IMR-90 (cell line): ENCODE results near the gene MPPED2. TPM values are rescaled to one million over a fixed set of nuclear protein-coding genes. Genes with fewer than 3 reads are reported as not detected.

Experiments used
- ATAC-seq: fragments of 200-7000 bp; cut with Tn5 transposase; 2 replicates; pipeline ENCODE4 v1.9.1; 2020; ENCODE audit warnings: low read depth, mild to moderate bottlenecking, moderate library complexity
- BruUV-seq: library from RNA; stranded (reverse); fragments of 400-500 nt; replicated peaks from 2 replicates; lab custom pipeline; 2021; lab: Mats Ljungman, UMichigan
- CTCF ChIA-PET: fragments of 300-600 bp; formaldehyde crosslinking; extraction: SDS; loops from one replicate; lab custom pipeline; 2021; ENCODE audit warnings: antibody characterized with exemption; lab: Yijun Ruan, JAX
- POLR2A ChIA-PET: fragments of 300-600 bp; sonication (Branson Sonifier 250); formaldehyde crosslinking; loops from one replicate; lab custom pipeline; 2022; ENCODE audit warnings: antibody characterized with exemption; ENCODE audit not compliant: unreplicated experiment; lab: Charles Lee
- DNase-seq: peaks from one replicate; pipeline ENCODE4 v3.0.0; 2013
- H2AFZ ChIP-seq: replicated peaks from 2 replicates; pipeline ENCODE3; 2013; ENCODE audit warnings: low read length, mild to moderate bottlenecking; ENCODE audit not compliant: poor library complexity
- H2AK5ac ChIP-seq: 2 replicates; pipeline ENCODE4 v1.6.1; 2013; ENCODE audit warnings: low read depth, low read length, inconsistent platforms
- H2AK9ac ChIP-seq: replicated peaks from 2 replicates; pipeline ENCODE3; 2013; ENCODE audit warnings: mild to moderate bottlenecking, low read depth, low read length, moderate library complexity; ENCODE audit not compliant: poor library complexity
- H2BK120ac ChIP-seq: 2 replicates; pipeline ENCODE4 v1.6.1; 2013; ENCODE audit warnings: low read depth, low read length, inconsistent platforms
- H2BK15ac ChIP-seq: 3 replicates; pipeline ENCODE4 v1.6.1; 2013; ENCODE audit warnings: low read depth, low read length, inconsistent platforms
- H2BK20ac ChIP-seq: 2 replicates; pipeline ENCODE4 v1.6.1; 2013; ENCODE audit warnings: low read depth, mild to moderate bottlenecking, inconsistent platforms, low read length, moderate library complexity
- H2BK5ac ChIP-seq: 2 replicates; pipeline ENCODE4 v1.6.1; 2013; ENCODE audit warnings: mild to moderate bottlenecking, low read depth, low read length, inconsistent platforms; ENCODE audit not compliant: poor library complexity, severe bottlenecking
- H3K14ac ChIP-seq: replicated peaks from 2 replicates; pipeline ENCODE4 v1.6.1; 2013; ENCODE audit warnings: low read depth, low read length, inconsistent platforms
- H3K18ac ChIP-seq: 2 replicates; pipeline ENCODE4 v1.6.1; 2013; ENCODE audit warnings: low read depth, low read length, control low read depth
- H3K23ac ChIP-seq: 2 replicates; pipeline ENCODE4 v1.6.1; 2013; ENCODE audit warnings: low read depth, low read length, inconsistent platforms
- H3K27ac ChIP-seq: 2 replicates; pipeline ENCODE4 v1.5.1; 2013; ENCODE audit warnings: mild to moderate bottlenecking, control low read depth, low read length; ENCODE audit not compliant: insufficient read depth
- H3K27me3 ChIP-seq: 2 replicates; pipeline ENCODE4 v1.6.1; 2013; ENCODE audit warnings: low read length; ENCODE audit not compliant: control insufficient read depth, insufficient read depth
- H3K36me3 ChIP-seq: 2 replicates; pipeline ENCODE4 v1.6.1; 2013; ENCODE audit warnings: low read length, mixed read lengths; ENCODE audit not compliant: control insufficient read depth, insufficient read depth
- H3K4ac ChIP-seq: 2 replicates; pipeline ENCODE4 v1.6.1; 2013; ENCODE audit warnings: low read depth, low read length, inconsistent platforms
- H3K4me1 ChIP-seq: 2 replicates; pipeline ENCODE4 v1.6.1; 2013; ENCODE audit warnings: low read length, mixed read lengths; ENCODE audit not compliant: control insufficient read depth, insufficient read depth
- H3K4me2 ChIP-seq: 2 replicates; pipeline ENCODE4 v1.6.1; 2013; ENCODE audit warnings: low read depth, mild to moderate bottlenecking, control low read depth, low read length, moderate library complexity
- H3K4me3 ChIP-seq: 2 replicates; pipeline ENCODE4 v1.5.1; 2013; ENCODE audit warnings: low read depth, mild to moderate bottlenecking, control low read depth, low read length, moderate library complexity; ENCODE audit not compliant: insufficient read depth
- H3K56ac ChIP-seq: 2 replicates; pipeline ENCODE4 v1.6.1; 2013; ENCODE audit warnings: low read length, inconsistent platforms; ENCODE audit not compliant: insufficient read depth; ENCODE audit errors: extremely low read depth
- H3K79me1 ChIP-seq, 2 experiments: 2 replicates each; pipeline ENCODE4 v1.6.1; 2013; ENCODE audit warnings: low read length in 2 of 2, inconsistent platforms in 1 of 2, low read depth in 1 of 2
- H3K9ac ChIP-seq: 2 replicates; pipeline ENCODE4 v1.6.1; 2013; ENCODE audit warnings: low read depth, low read length, control low read depth
- H3K9me1 ChIP-seq: 2 replicates; pipeline ENCODE4 v1.6.1; 2013; ENCODE audit warnings: low read length, inconsistent platforms; ENCODE audit not compliant: insufficient read depth
- H3K9me3 ChIP-seq: 2 replicates; pipeline ENCODE4 v1.6.1; 2013; ENCODE audit warnings: low read length; ENCODE audit not compliant: control insufficient read depth, insufficient read depth
- H4K20me1 ChIP-seq: 2 replicates; pipeline ENCODE4 v1.6.1; 2013; ENCODE audit warnings: low read length, inconsistent platforms; ENCODE audit not compliant: insufficient read depth
- H4K5ac ChIP-seq: 2 replicates; pipeline ENCODE4 v1.6.1; 2013; ENCODE audit warnings: mild to moderate bottlenecking, low read depth, low read length, control low read depth
- H4K8ac ChIP-seq, 2 experiments: 2 replicates each; pipeline ENCODE4 v1.6.1; 2013; ENCODE audit warnings: low read depth in 2 of 2, low read length in 2 of 2, control low read depth in 1 of 2, inconsistent platforms in 1 of 2
- H4K91ac ChIP-seq: 2 replicates; pipeline ENCODE4 v1.6.1; 2013; ENCODE audit warnings: low read depth, low read length, inconsistent platforms; ENCODE audit not compliant: insufficient read depth
- BHLHE40 ChIP-seq: fragments of 150-350 bp; IDR thresholded peaks from 2 replicates; pipeline ENCODE4 v1.6.1; 2016; ENCODE audit warnings: mild to moderate bottlenecking, low read depth, low read length
- CEBPB ChIP-seq: IDR thresholded peaks from 2 replicates; pipeline ENCODE4 v1.6.1; 2012; ENCODE audit warnings: low read depth, low read length, improper control_type of control experiment
- CHD1 ChIP-seq: IDR thresholded peaks from 2 replicates; pipeline ENCODE4 v1.6.1; 2012; ENCODE audit warnings: low read depth, low read length, improper control_type of control experiment
- CTCF ChIP-seq: conservative IDR thresholded peaks from 2 replicates; pipeline ENCODE4 v1.5.1; 2012; ENCODE audit warnings: mild to moderate bottlenecking, low read depth, low read length, improper control_type of control experiment
- ELK1 ChIP-seq: fragments of 150-350 bp; IDR thresholded peaks from 2 replicates; pipeline ENCODE4 v1.6.1; 2016; ENCODE audit warnings: low read depth, mild to moderate bottlenecking, low read length, moderate library complexity, borderline replicate concordance
- FOS ChIP-seq: fragments of 150-350 bp; IDR thresholded peaks from 2 replicates; pipeline ENCODE4 v1.6.1; 2016; ENCODE audit warnings: low read depth, low read length
- MAFK ChIP-seq: IDR thresholded peaks from 2 replicates; pipeline ENCODE4 v1.6.1; 2012; ENCODE audit warnings: low read depth, low read length, improper control_type of control experiment
- MAZ ChIP-seq: IDR thresholded peaks from 2 replicates; pipeline ENCODE4 v1.6.1; 2012; ENCODE audit warnings: low read depth, mild to moderate bottlenecking, low read length, improper control_type of control experiment, moderate library complexity, borderline replicate concordance
- MXI1 ChIP-seq: IDR thresholded peaks from 2 replicates; pipeline ENCODE4 v1.6.1; 2012; ENCODE audit warnings: low read depth, mild to moderate bottlenecking, low read length, moderate library complexity, borderline replicate concordance
- NFE2L2 ChIP-seq: fragments of 150-350 bp; IDR thresholded peaks from 2 replicates; pipeline ENCODE4 v1.6.1; 2016; ENCODE audit warnings: low read depth, mild to moderate bottlenecking, low read length
- POLR2A ChIP-seq: IDR thresholded peaks from 2 replicates; pipeline ENCODE4 v1.6.1; 2012; ENCODE audit warnings: mild to moderate bottlenecking, low read depth, low read length
- RAD21 ChIP-seq: IDR thresholded peaks from 2 replicates; pipeline ENCODE4 v1.6.1; 2012; ENCODE audit warnings: low read length, improper control_type of control experiment
- RCOR1 ChIP-seq: IDR thresholded peaks from 2 replicates; pipeline ENCODE4 v1.6.1; 2012; ENCODE audit warnings: mild to moderate bottlenecking, low read length, improper control_type of control experiment; ENCODE audit not compliant: insufficient replicate concordance
- RFX5 ChIP-seq: IDR thresholded peaks from 2 replicates; pipeline ENCODE4 v1.8.0; 2012; ENCODE audit warnings: low read depth, mild to moderate bottlenecking, low read length, moderate library complexity
- SMC3 ChIP-seq: fragments of 150-350 bp; IDR thresholded peaks from 2 replicates; pipeline ENCODE4 v1.6.1; 2016; ENCODE audit warnings: low read depth, mild to moderate bottlenecking, antibody characterized with exemption, low read length, moderate library complexity
- WGBS, 2 experiments: methylation state at CpG; one replicate each; pipeline versions ENCODE4 v1.1.5 to v1.1.7; 2013; ENCODE audit warnings: missing lambda C conversion rate in 2 of 2; ENCODE audit not compliant: insufficient read length in 1 of 2; ENCODE audit errors: extremely low coverage in 2 of 2; 5-methylcytosine and 5-hydroxymethylcytosine counted together
- dilution Hi-C: fragments of 300-500 bp; cut with HindIII; formaldehyde crosslinking; loops from one replicate; pipeline ENCODE4 v1.14.3; 2018; ENCODE audit warnings: low sequenced_read_pairs; ENCODE audit not compliant: unreplicated experiment
- in situ Hi-C: fragments of 300-500 bp; cut with MboI; formaldehyde crosslinking; loops from 3 replicates; pipeline ENCODE4 v1.14.3; 2019; ENCODE audit warnings: low sequenced_read_pairs, inconsistent platforms, mixed read lengths
- intact Hi-C: fragments of 100-400 bp; cut with micrococcal nuclease; formaldehyde crosslinking; loops from 2 replicates; pipeline ENCODE4 v1.10.0; 2022
- polyA plus RNA-seq, 3 experiments: library from polyadenylated mRNA; depleted of rRNA; stranded (reverse); fragments of >200 nt; gene quantifications; 2 replicates each; pipeline ENCODE4 v1.2.3, GENCODE V29; 2012; ENCODE audit warnings: low replicate concordance in 1 of 3
- total RNA-seq: library from RNA; depleted of rRNA; stranded (reverse); fragments of >200 nt; gene quantifications from 2 replicates; pipeline ENCODE4 v1.2.3, GENCODE V29; 2012
- TF ChIP-seq, protein P1 (sequence below): fragments of 150-350 bp; IDR thresholded peaks from 2 replicates; pipeline ENCODE4 v1.6.1; 2017; ENCODE audit warnings: mild to moderate bottlenecking, antibody characterized with exemption, low read length, low read depth

The MPPED2 gene
- total and polyA plus RNA-seq, 2 of the 4 experiments (the other 2 are of a cell fraction) = 0.10 TPM; not detected in 1

DNA sequence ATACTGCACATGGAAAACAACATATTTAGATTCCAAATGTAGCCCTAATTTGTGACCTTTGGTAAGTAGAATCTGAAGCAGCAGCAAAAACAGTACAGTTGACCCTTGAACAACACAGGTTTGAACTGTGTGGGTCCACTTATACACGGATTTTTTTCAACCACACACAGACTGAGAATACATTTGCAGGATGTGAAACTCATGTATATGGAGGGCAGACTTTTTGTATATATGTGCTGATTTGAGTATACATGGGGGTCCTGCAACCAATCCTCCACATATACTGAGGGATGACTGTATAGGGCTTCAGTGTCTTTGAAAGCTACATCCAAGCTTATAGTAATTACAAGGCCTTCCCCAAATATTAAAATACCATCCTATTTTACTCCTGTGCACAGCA lies 120.5 kb downstream of the MPPED2 start:
- Histone ChIP-seq H3K27me3 (no peaks in the 10 kb centered on the region), H3K9me1 (no peaks in the 10 kb centered on the region), H4K91ac (no peak overlapping the region), H4K5ac (no peak overlapping the region), H3K36me3 (no peaks in the 10 kb centered on the region), H3K18ac (no peak overlapping the region), H3K9ac (no peak overlapping the region), H3K56ac (no peak overlapping the region), H2AFZ (no peak overlapping the region), H2AK9ac (no peak overlapping the region), H3K79me1 (no peaks in the 10 kb centered on the region), H4K20me1 (no peaks in the 10 kb centered on the region), H2BK120ac (no peak overlapping the region), H3K4me1 (no peaks in the 10 kb centered on the region), H2AK5ac (no peak overlapping the region), H3K4ac (no peak overlapping the region), H2BK20ac (no peak overlapping the region), H3K4me2 (no peak overlapping the region), H3K14ac (no peak overlapping the region), H2BK15ac (no peak overlapping the region), H3K4me3 (no peak overlapping the region), H3K9me3 (no peaks in the 10 kb centered on the region), H4K8ac (no peak overlapping the region), H3K23ac (no peak overlapping the region), H2BK5ac (no peak overlapping the region), H3K27ac (no peak overlapping the region)
- dilution Hi-C loops = no loop called here
- no CpG with 5 or more reads among the region's 1 CpG for WGBS, 2 experiments
- ATAC-seq = no peak
- in situ Hi-C loops = no loop called here
- BruUV-seq = no TSS peak
- ChIA-PET POLR2A (no interaction called here), CTCF (interaction anchor here (0.6 kb wide), 1 partner anchor 86 kb away, joined by 3 read pairs; no protein-coding TSS in a partner anchor)
- no peak for TF ChIP-seq SMC3
- no peak for TF ChIP-seq MAZ
- TF ChIP-seq RFX5 = no peak
- no peak for TF ChIP-seq BHLHE40
- TF ChIP-seq CHD1 = no peak
- no peak for TF ChIP-seq FOS
- TF ChIP-seq RCOR1 = no peak
- TF ChIP-seq, protein P1, sequence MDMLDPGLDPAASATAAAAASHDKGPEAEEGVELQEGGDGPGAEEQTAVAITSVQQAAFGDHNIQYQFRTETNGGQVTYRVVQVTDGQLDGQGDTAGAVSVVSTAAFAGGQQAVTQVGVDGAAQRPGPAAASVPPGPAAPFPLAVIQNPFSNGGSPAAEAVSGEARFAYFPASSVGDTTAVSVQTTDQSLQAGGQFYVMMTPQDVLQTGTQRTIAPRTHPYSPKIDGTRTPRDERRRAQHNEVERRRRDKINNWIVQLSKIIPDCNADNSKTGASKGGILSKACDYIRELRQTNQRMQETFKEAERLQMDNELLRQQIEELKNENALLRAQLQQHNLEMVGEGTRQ = no peak
- TF ChIP-seq CEBPB = no peak
- TF ChIP-seq POLR2A = no peak
- TF ChIP-seq ELK1 = no peak
- no peak for TF ChIP-seq RAD21
- TF ChIP-seq CTCF = no peak
- no peak for TF ChIP-seq MAFK
- no peak for TF ChIP-seq NFE2L2
- TF ChIP-seq MXI1 = no peak
- intact Hi-C loops = no loop called here
- no peak for DNase-seq
